CD4-positive, alpha-beta T cell treated with Interleukin-1 beta for 1 hour (primary cell): ENCODE results near the gene CD27.
"Not testable (repeated sequence)": the region's sequence is repeated elsewhere in the genome, so short reads cannot be mapped to it uniquely, and the experiment has no call there.

Experiments
- DNase-seq, 2 donors: peaks; one replicate each; pipeline ENCODE4 v3.0.0-alpha.2; 2020 to 2022

CD27 gene

GRCh38 chr12:6444704-6445688 is at the start of gene CD27:
TSS of gene CD27 (plus strand) at chr12:6444955. CDS start at chr12:6445096, 141 bp downstream.
- DNase-seq, result peak in 1 of 2 donors; percentile 43

GRCh38 chr12:6396031-6396430 is 48.7 kb upstream of the CD27 start:
- DNase-seq, result no peak

- DNase-seq, result no peak
These were observed 44.7 kb upstream of the CD27 start for GRCh38 chr12:6399884-6400644.

- no peak for DNase-seq
These were observed 40.4 kb upstream of the CD27 start for GRCh38 chr12:6404390-6404789.

DNA sequence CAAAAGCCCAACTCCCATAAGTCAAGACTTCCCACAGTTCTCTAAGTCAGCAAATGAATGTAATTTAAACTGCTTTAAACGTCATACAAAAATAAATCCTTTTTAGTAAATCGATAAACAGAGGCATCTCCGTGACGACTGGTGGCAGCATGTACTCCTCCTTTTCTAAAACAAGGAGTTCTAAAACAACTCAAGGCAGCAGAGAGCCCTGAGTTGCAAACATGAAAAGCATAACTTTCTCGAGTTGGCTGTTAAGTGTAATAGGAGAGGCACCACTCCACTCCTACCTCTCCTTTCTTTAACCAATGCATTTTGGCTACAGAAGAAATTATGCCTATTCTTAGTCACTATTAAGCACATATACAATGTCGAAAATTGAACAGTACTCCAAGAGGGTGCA is 38.8 kb upstream of the CD27 start:
- DNase-seq, result no peak

GRCh38 chr12:6407236-6407954 is 37.4 kb upstream of the CD27 start:
- no peak for DNase-seq

- DNase-seq, result peak in 1 of 2 donors; percentile 26
These were observed 28.2 kb upstream of the CD27 start for GRCh38 chr12:6416596-6416995.

GRCh38 chr12:6418796-6419195 is 26.0 kb upstream of the CD27 start:
- DNase-seq, result no peak

DNA sequence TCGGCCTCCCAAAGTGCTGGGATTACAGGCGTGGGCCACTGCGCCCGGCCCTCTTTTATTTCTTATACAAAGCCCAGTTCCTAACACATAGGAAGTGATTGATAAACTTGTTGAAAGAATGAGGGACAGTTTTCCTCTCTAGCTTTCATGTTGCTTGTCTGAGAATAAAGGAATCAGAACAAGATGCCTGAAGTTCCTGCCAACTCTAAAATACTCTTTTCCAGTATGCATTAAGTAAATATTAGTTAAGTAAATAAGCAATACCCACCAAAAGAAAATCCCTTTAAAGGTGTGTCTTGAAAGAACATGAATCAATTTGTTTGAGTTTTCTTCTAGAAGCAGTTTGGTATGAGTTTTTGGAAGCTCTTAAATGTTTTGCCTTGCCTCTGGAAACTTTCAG is 24.4 kb upstream of the CD27 start:
- no peak for DNase-seq

GRCh38 chr12:6423267-6424007 is 21.3 kb upstream of the CD27 start:
- DNase-seq, result peak; percentile 84 to 87

GRCh38 chr12:6424008-6424347 is 20.8 kb upstream of the CD27 start:
- no peak for DNase-seq

GRCh38 chr12:6424866-6425265 is 19.9 kb upstream of the CD27 start:
- no peak for DNase-seq

GRCh38 chr12:6425590-6426531 is 18.9 kb upstream of the CD27 start:
- peak in 1 of 2 donors; percentile 55 for DNase-seq

GRCh38 chr12:6426882-6427671 is 17.7 kb upstream of the CD27 start:
- peak; percentile 79 to 83 for DNase-seq

- not testable (repeated sequence) for DNase-seq
These were observed 17.0 kb upstream of the CD27 start for GRCh38 chr12:6427796-6428195.

GRCh38 chr12:6428326-6428725 is 16.4 kb upstream of the CD27 start:
- no peak for DNase-seq

DNA sequence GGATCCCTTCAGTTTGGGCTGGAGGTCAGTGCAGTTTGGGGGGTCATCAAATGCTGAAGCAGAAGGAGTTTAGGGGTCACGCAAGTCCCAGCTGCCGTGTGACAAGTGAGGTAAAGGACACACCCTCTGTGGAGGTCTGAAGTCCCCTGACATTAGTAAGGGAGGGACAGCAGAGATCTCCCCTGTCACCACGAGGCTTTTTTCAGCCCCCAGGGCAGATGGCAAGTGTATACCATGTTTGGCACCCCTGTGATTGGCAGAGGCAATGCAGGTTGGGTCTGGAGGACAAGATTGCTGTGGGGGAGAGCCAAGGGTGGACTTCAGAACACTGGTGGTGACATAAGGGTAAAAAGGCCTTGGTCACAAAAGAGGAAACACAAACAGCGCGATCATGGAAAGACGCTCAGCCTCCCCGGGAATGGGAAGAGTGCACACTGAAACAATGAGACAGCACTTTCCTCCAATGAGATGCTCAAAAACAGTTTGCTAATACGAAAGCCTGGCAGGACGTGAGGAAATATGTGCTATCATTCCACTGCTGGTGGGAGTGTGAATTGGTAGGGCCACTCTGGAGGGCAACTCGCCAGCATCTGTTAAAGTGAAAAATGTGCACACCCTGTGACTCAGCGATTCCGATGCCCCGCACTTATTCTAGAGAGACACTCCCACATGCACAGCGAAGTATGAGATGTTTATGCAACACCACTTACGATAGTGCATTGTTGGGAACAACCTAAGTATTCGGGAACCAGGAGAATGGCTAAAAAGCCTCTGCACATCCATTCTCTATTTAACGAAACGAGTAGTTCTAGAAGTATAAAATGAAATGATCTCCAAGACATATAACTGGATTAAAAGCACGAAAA is 14.4 kb upstream of the CD27 start:
- no peak for DNase-seq

DNA sequence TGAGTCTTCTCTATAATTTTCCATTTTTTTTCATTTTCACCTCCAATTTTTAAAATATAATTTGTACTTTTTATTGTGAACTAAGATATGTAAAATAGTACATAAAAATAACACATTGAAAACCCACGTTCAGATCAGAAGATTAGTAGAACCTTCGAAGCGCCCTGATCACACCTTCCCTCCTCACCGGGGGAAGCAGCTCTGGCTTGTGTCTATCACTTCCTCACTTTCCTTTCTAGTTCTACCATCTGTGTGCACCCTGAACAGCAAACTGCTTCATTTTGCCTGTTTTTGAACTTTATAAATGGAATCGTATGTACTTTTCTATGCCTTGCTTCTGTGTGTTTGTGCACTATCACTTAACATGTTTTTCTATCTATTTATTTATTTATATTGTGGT is 11.8 kb upstream of the CD27 start:
- DNase-seq, result no peak
